ENCODE measurements around the gene APOH.

DNA sequence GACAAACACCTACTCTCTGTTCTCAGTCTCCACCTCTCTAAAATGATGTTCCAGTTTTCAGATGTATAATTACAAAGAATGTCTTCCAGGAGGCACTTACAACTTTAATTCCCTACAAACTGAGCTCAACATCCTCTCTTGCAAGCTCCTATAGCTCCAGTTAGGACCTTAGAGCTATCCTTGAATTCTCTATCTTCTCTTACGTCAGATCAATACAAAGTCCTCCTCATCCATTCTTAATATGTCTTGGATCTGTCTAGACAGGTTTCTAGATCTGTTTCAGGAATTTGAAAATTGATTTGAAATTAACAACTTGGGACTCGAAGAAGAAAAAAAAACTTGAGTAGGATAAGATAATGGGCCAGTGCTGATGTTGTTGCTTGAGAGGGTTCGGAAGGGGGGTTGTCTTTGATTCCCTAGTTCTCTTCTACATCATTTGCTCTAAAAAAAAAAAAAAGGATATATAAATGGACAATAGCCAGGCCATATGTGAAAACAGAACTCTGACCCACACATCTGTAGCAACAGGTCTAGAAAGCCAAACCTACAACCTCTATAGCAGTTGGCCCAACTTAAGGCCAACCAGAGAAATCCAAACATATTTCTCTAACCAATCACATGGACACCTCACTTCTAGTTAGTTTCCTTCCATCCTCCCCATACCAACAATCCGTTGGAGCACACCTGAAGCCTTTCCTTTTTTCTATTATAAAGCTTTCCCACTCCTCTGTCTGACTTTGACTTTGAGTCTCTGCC, 746 bp upstream of the APOH start:
- no peak for TF ChIP-seq EP300 (IDR thresholded peaks at IDR 0.05)
- TF ChIP-seq, protein P1, sequence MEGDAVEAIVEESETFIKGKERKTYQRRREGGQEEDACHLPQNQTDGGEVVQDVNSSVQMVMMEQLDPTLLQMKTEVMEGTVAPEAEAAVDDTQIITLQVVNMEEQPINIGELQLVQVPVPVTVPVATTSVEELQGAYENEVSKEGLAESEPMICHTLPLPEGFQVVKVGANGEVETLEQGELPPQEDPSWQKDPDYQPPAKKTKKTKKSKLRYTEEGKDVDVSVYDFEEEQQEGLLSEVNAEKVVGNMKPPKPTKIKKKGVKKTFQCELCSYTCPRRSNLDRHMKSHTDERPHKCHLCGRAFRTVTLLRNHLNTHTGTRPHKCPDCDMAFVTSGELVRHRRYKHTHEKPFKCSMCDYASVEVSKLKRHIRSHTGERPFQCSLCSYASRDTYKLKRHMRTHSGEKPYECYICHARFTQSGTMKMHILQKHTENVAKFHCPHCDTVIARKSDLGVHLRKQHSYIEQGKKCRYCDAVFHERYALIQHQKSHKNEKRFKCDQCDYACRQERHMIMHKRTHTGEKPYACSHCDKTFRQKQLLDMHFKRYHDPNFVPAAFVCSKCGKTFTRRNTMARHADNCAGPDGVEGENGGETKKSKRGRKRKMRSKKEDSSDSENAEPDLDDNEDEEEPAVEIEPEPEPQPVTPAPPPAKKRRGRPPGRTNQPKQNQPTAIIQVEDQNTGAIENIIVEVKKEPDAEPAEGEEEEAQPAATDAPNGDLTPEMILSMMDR (IDR thresholded peaks at IDR 0.05): no peak

Measured in upper lobe of left lung (tissue), 4 donors.